ENCODE data around the gene NUTM2E.
A peak's percentile ranks its signal among the peaks of the same experiment; 100 is the strongest.
"Not testable (repeated sequence)": the region's sequence is repeated elsewhere in the genome, so short reads cannot be mapped to it uniquely, and the experiment has no call there.

NUTM2E gene

GRCh38 chr10:79826496-79827215, at the start of gene NUTM2E:
NUTM2E (plus strand) TSS chr10:79826739; CDS start chr10:79841741, 15,002 bp downstream.
- peak; percentile 30 to 42 for DNase-seq (ENCODE audit: low read depth in 2 of 2, low spot score in 1 of 2)

GRCh38 chr10:79777997-79778396, 48.5 kb upstream of the NUTM2E start:
- DNase-seq (ENCODE audit: low read depth in 2 of 2, low spot score in 1 of 2): not testable (repeated sequence)

GRCh38 chr10:79779310-79779938, 47.1 kb upstream of the NUTM2E start:
- DNase-seq (ENCODE audit: low read depth in 2 of 2, low spot score in 1 of 2): peak; percentile 4 to 29

GRCh38 chr10:79779992-79780391, 46.5 kb upstream of the NUTM2E start:
- not testable (repeated sequence) for DNase-seq (ENCODE audit: low read depth in 2 of 2, low spot score in 1 of 2)

- DNase-seq (ENCODE audit: low read depth in 2 of 2, low spot score in 1 of 2): not testable (repeated sequence)
Measured at GRCh38 chr10:79781584-79781983, 45.0 kb upstream of the NUTM2E start.

GRCh38 chr10:79787455-79787952, 39.0 kb upstream of the NUTM2E start:
- DNase-seq (ENCODE audit: low read depth in 2 of 2, low spot score in 1 of 2): not testable (repeated sequence)

GRCh38 chr10:79789351-79789750, 37.2 kb upstream of the NUTM2E start:
- DNase-seq (ENCODE audit: low read depth in 2 of 2, low spot score in 1 of 2): not testable (repeated sequence)

- not testable (repeated sequence) for DNase-seq (ENCODE audit: low read depth in 2 of 2, low spot score in 1 of 2)
Measured at GRCh38 chr10:79791906-79792517, 34.5 kb upstream of the NUTM2E start.

GRCh38 chr10:79799337-79799736, 27.2 kb upstream of the NUTM2E start:
- DNase-seq (ENCODE audit: low read depth in 2 of 2, low spot score in 1 of 2): not testable (repeated sequence)

GRCh38 chr10:79805857-79806256, 20.7 kb upstream of the NUTM2E start:
- not testable (repeated sequence) for DNase-seq (ENCODE audit: low read depth in 2 of 2, low spot score in 1 of 2)

- DNase-seq (ENCODE audit: low read depth in 2 of 2, low spot score in 1 of 2): not testable (repeated sequence)
Measured at GRCh38 chr10:79811895-79812294, 14.6 kb upstream of the NUTM2E start.

- DNase-seq (ENCODE audit: low read depth in 2 of 2, low spot score in 1 of 2): not testable (repeated sequence)
Measured at GRCh38 chr10:79816290-79816689, 10.2 kb upstream of the NUTM2E start.

- DNase-seq (ENCODE audit: low read depth in 2 of 2, low spot score in 1 of 2): not testable (repeated sequence)
Measured at GRCh38 chr10:79823387-79823786, 3.2 kb upstream of the NUTM2E start.

- not testable (repeated sequence) for DNase-seq (ENCODE audit: low read depth in 2 of 2, low spot score in 1 of 2)
Measured at GRCh38 chr10:79825587-79826011, 940 bp upstream of the NUTM2E start.

GRCh38 chr10:79826131-79826495, 426 bp upstream of the NUTM2E start:
- DNase-seq (ENCODE audit: low read depth in 2 of 2, low spot score in 1 of 2): not testable (repeated sequence)

- not testable (repeated sequence) for DNase-seq (ENCODE audit: low read depth in 2 of 2, low spot score in 1 of 2)
Measured at GRCh38 chr10:79833833-79834232, 7.3 kb downstream of the NUTM2E start.

GRCh38 chr10:79835891-79836290, 9.4 kb downstream of the NUTM2E start:
- not testable (repeated sequence) for DNase-seq (ENCODE audit: low read depth in 2 of 2, low spot score in 1 of 2)

- not testable (repeated sequence) for DNase-seq (ENCODE audit: low read depth in 2 of 2, low spot score in 1 of 2)
Measured at GRCh38 chr10:79836891-79837290, 10.4 kb downstream of the NUTM2E start.

GRCh38 chr10:79838441-79838840, 11.9 kb downstream of the NUTM2E start:
- DNase-seq (ENCODE audit: low read depth in 2 of 2, low spot score in 1 of 2): not testable (repeated sequence)

GRCh38 chr10:79853191-79853854, 26.8 kb downstream of the NUTM2E start:
- DNase-seq (ENCODE audit: low read depth in 2 of 2, low spot score in 1 of 2): not testable (repeated sequence)

- not testable (repeated sequence) for DNase-seq (ENCODE audit: low read depth in 2 of 2, low spot score in 1 of 2)
Measured at GRCh38 chr10:79862269-79862668, 35.7 kb downstream of the NUTM2E start.
